ENCODE results near the gene WDR38. TPM values are rescaled to one million over a fixed set of nuclear protein-coding genes. Genes with fewer than 3 reads are reported as not detected.
"Not testable (repeated sequence)": the region's sequence is repeated elsewhere in the genome, so short reads cannot be mapped to it uniquely, and the experiment has no call there.

WDR38 gene
- total and polyA plus RNA-seq, 4 donors: not detected

- Histone ChIP-seq H3K27me3 (ENCODE audit: control insufficient read depth in 4 of 4, insufficient read depth in 4 of 4, low read length in 3 of 4) (no peaks in the 10 kb centered on the region), H3K36me3 (ENCODE audit: control insufficient read depth in 4 of 4, insufficient read depth in 3 of 4, low read depth in 1 of 4, low read length in 3 of 4) (no peaks in the 10 kb centered on the region), H3K4me1 (ENCODE audit: control insufficient read depth in 4 of 4, insufficient read depth in 4 of 4, low read length in 3 of 4) (peaks cover 0 to 4% (median 0%) of the 10 kb centered on the region in 4 donors), H3K4me3 (ENCODE audit: low read depth in 1 of 3, low read length in 3 of 3) (no peak overlapping the region), H3K27ac (ENCODE audit: low read depth in 1 of 2, low read length in 2 of 2) (peak overlapping the region in 1 of 2 donors; percentile 13), H3K9me3 (ENCODE audit: control insufficient read depth in 4 of 4, low read length in 3 of 4) (no peaks in the 10 kb centered on the region), H3K9ac (ENCODE audit: low read depth in 1 of 2, low read length in 2 of 2) (no peak overlapping the region)
- no peak for DNase-seq (ENCODE audit: low spot score)
- TF ChIP-seq, protein P1, sequence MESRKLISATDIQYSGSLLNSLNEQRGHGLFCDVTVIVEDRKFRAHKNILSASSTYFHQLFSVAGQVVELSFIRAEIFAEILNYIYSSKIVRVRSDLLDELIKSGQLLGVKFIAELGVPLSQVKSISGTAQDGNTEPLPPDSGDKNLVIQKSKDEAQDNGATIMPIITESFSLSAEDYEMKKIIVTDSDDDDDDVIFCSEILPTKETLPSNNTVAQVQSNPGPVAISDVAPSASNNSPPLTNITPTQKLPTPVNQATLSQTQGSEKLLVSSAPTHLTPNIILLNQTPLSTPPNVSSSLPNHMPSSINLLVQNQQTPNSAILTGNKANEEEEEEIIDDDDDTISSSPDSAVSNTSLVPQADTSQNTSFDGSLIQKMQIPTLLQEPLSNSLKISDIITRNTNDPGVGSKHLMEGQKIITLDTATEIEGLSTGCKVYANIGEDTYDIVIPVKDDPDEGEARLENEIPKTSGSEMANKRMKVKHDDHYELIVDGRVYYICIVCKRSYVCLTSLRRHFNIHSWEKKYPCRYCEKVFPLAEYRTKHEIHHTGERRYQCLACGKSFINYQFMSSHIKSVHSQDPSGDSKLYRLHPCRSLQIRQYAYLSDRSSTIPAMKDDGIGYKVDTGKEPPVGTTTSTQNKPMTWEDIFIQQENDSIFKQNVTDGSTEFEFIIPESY (IDR thresholded peaks at IDR 0.05): no peak
- TF ChIP-seq NR2F2 (IDR thresholded peaks at IDR 0.05) (peak; percentile 80), YY1 (IDR thresholded peaks at IDR 0.05) (no peak)
- WGBS: 76% methylated on average over 9 of the region's 9 CpGs
Observed at GRCh38 chr9:124831642-124832364, 21.5 kb upstream of the WDR38 start.

DNA sequence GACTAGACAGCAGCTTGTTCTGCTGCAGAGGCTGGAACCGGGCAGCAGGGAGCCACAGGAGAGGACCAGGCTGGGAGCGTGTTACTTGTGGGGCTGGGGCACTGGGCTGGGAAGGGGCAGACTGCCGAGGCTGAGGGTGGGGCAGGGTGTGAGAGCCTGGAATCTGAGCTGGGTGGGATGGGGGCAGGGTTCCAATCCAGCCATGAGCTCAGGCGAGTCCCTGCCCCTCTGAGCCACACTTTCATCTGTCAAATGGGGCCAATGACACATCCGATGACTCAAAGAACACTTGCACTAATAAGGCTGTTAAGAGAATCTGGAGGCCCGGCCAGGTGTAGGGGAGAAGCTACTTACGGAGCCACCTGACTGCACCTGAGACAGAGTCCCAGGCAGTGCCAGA, 18.7 kb upstream of the WDR38 start:
- peaks cover 0 to 4% (median 0%) of the 10 kb centered on the region in 4 donors for H3K4me1 ChIP-seq (ENCODE audit: control insufficient read depth in 4 of 4, insufficient read depth in 4 of 4, low read length in 3 of 4)
- no peak overlapping the region for H3K4me3 ChIP-seq (ENCODE audit: low read depth in 1 of 3, low read length in 3 of 3)
- H3K27me3 ChIP-seq (ENCODE audit: control insufficient read depth in 4 of 4, insufficient read depth in 4 of 4, low read length in 3 of 4): no peaks in the 10 kb centered on the region
- TF ChIP-seq EGR1 (IDR thresholded peaks at IDR 0.05; ENCODE audit: low read depth in 2 of 2) (no peak), RXRA (IDR thresholded peaks at IDR 0.05) (no peak), CTCF (IDR thresholded peaks at IDR 0.05; ENCODE audit: low read depth, low read length, missing input control) (no peak), MAX (IDR thresholded peaks at IDR 0.05) (no peak), HNF4G (IDR thresholded peaks at IDR 0.05) (no peak)
- TF ChIP-seq, protein P2, sequence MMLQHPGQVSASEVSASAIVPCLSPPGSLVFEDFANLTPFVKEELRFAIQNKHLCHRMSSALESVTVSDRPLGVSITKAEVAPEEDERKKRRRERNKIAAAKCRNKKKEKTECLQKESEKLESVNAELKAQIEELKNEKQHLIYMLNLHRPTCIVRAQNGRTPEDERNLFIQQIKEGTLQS (IDR thresholded peaks at IDR 0.05): no peak
- H3K27ac ChIP-seq (ENCODE audit: low read depth in 1 of 2, low read length in 2 of 2): no peak overlapping the region
- no peak for DNase-seq (ENCODE audit: low spot score)
- H3K9ac ChIP-seq (ENCODE audit: low read depth in 1 of 2, low read length in 2 of 2): no peak overlapping the region
- H3K36me3 ChIP-seq (ENCODE audit: control insufficient read depth in 4 of 4, insufficient read depth in 3 of 4, low read depth in 1 of 4, low read length in 3 of 4): no peaks in the 10 kb centered on the region
- WGBS: 84% methylated on average over 7 of the region's 7 CpGs
- no peaks in the 10 kb centered on the region for H3K9me3 ChIP-seq (ENCODE audit: control insufficient read depth in 4 of 4, low read length in 3 of 4)

DNA sequence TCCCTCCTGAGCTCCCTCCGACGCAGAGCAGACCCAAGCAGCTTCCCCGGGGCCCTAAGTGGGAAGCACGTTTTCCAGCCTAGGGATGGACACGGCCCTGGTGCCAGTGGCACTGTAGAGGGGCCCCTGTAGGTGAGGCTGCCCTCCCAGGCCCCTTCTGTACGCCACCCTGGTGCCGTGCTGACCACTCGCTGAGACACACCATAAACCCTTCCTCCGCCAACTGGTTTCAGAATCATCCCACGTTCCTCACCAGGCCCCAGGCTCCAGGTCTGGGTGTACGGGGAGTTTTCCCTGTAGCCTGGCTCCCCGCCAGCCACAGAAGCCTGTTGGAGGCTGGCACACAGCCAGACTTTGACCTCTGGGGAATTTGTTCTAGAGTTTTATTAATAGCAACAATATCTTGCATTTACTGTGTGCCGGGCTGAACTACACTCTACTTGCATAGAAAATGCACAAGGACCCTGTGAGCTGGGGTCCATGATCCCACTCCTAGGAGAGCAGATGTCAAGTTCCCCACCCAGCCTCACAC, 18.2 kb upstream of the WDR38 start:
- peaks cover 0 to 4% (median 0%) of the 10 kb centered on the region in 4 donors for H3K4me1 ChIP-seq (ENCODE audit: control insufficient read depth in 4 of 4, insufficient read depth in 4 of 4, low read length in 3 of 4)
- no peaks in the 10 kb centered on the region for H3K36me3 ChIP-seq (ENCODE audit: control insufficient read depth in 4 of 4, insufficient read depth in 3 of 4, low read depth in 1 of 4, low read length in 3 of 4)
- no peaks in the 10 kb centered on the region for H3K27me3 ChIP-seq (ENCODE audit: control insufficient read depth in 4 of 4, insufficient read depth in 4 of 4, low read length in 3 of 4)
- H3K9me3 ChIP-seq (ENCODE audit: control insufficient read depth in 4 of 4, low read length in 3 of 4): no peaks in the 10 kb centered on the region
- H3K9ac ChIP-seq (ENCODE audit: low read depth in 1 of 2, low read length in 2 of 2): no peak overlapping the region
- H3K4me3 ChIP-seq (ENCODE audit: low read depth in 1 of 3, low read length in 3 of 3): no peak overlapping the region
- peak; percentile 53 for DNase-seq (ENCODE audit: low spot score)
- WGBS: 61% methylated on average over 13 of the region's 13 CpGs
- no peak overlapping the region for H3K27ac ChIP-seq (ENCODE audit: low read depth in 1 of 2, low read length in 2 of 2)
- TF ChIP-seq GABPA (IDR thresholded peaks at IDR 0.05 in 1 of 2, conservative IDR thresholded peaks at IDR 0.05 in 1 of 2) (no peak), NR2F2 (IDR thresholded peaks at IDR 0.05) (peak; percentile 25)

DNA sequence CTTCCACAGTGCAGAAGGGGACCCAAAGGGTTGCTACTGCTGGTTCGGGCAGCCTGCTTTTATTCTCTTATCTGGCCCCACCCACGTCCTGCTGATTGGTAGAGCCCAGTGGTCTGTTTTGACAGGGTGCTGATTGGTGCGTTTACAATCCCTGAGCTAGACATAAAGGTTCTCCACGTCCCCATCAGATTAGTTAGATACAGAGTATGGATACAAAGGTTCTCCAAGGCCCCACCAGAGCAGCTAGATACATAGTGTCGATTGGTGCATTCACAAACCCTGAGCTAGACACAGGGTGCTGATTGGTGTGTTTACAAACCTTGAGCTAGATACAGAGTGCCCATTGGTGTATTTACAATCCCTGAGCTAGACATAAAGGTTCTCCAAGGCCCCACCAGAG, 15.1 kb upstream of the WDR38 start:
- not testable (repeated sequence) for H3K36me3 ChIP-seq (ENCODE audit: control insufficient read depth in 4 of 4, insufficient read depth in 3 of 4, low read depth in 1 of 4, low read length in 3 of 4); H3K27me3 ChIP-seq (ENCODE audit: control insufficient read depth in 4 of 4, insufficient read depth in 4 of 4, low read length in 3 of 4); DNase-seq (ENCODE audit: low spot score); H3K27ac ChIP-seq (ENCODE audit: low read depth in 1 of 2, low read length in 2 of 2); H3K4me1 ChIP-seq (ENCODE audit: control insufficient read depth in 4 of 4, insufficient read depth in 4 of 4, low read length in 3 of 4); H3K9me3 ChIP-seq (ENCODE audit: control insufficient read depth in 4 of 4, low read length in 3 of 4); H3K4me3 ChIP-seq (ENCODE audit: low read depth in 1 of 3, low read length in 3 of 3); H3K9ac ChIP-seq (ENCODE audit: low read depth in 1 of 2, low read length in 2 of 2)
- WGBS: 90% methylated on average over 5 of the region's 5 CpGs

GRCh38 chr9:124838567-124839275, 14.5 kb upstream of the WDR38 start:
- DNase-seq (ENCODE audit: low spot score); H3K9me3 ChIP-seq (ENCODE audit: control insufficient read depth in 4 of 4, low read length in 3 of 4); H3K36me3 ChIP-seq (ENCODE audit: control insufficient read depth in 4 of 4, insufficient read depth in 3 of 4, low read depth in 1 of 4, low read length in 3 of 4); H3K27me3 ChIP-seq (ENCODE audit: control insufficient read depth in 4 of 4, insufficient read depth in 4 of 4, low read length in 3 of 4); H3K4me1 ChIP-seq (ENCODE audit: control insufficient read depth in 4 of 4, insufficient read depth in 4 of 4, low read length in 3 of 4); H3K9ac ChIP-seq (ENCODE audit: low read depth in 1 of 2, low read length in 2 of 2); H3K27ac ChIP-seq (ENCODE audit: low read depth in 1 of 2, low read length in 2 of 2); H3K4me3 ChIP-seq (ENCODE audit: low read depth in 1 of 3, low read length in 3 of 3): not testable (repeated sequence)
- 60% methylated on average over 48 of the region's 52 CpGs for WGBS

Measured in liver (tissue), 9 donors.